CD4-positive, alpha-beta T cell treated with Interleukin-6 at 100 ng/mL for 8 hours (primary cell): ENCODE results near the gene VTI1A.
"Not testable (repeated sequence)": the region's sequence is repeated elsewhere in the genome, so short reads cannot be mapped to it uniquely, and the experiment has no call there.

Source experiments
- DNase-seq: peaks from one replicate; pipeline ENCODE4 v3.0.0-alpha.2; 2020; ENCODE audit warnings: mixed read lengths, low spot score

Gene VTI1A

DNA sequence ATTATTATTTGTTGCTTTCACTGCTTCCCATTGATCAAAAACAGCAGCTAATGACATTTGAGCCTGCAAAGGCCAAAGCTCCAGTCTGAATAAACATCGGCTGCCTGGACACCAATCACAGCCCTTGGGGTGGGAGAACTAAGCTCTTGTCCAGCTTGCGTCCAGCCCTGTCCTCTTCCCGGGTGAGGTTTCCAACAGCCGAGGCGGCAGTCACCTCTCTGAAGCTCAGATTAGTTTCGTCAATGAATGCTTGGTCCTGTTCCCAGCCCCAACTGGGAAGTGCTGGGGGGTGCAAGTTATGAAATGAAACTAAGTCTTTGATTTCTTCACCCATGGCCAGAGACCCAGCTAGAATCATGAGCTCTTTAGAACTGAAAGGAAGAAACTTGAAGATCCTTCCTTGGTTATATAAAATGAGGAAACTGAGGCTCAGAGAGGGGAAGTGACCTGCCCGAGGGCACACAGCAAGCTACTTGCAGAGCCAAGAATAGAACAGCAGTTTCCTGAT lies 389.0 kb downstream of the VTI1A start:
- DNase-seq: no peak

DNA sequence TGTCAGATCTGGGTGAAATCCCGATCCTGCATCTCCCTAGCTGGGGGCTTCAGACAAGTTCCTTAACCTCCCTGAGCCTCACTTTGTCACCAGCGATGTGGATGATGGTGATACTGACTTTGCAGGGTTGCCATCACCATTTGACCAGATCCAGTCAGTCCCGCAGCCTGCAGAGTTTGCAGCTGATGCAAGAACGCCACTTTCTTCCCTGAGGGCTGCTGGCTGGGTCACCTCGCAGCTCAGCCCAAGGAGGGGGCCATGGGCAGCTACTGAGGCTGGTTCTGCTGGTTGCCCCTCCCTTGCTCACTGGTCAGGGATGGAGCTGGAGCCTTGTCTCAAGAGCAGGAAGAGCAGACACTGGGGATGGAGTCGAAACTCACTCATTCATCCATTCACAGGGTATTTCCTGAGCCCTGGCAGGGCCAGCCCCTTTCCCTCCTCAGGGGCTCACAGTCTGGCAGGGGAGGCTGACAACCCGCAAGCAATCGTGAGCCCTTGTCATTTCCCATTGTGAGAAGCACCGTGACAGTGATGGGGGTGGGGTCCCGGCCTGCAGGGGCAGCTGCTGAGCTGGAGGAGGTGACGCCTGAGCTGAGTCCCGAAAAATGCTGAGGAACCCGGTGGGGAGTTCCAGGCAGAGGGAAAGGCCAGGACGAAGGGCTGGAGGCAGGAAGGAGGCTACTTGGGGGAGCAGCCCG lies 391.9 kb downstream of the VTI1A start:
- no peak for DNase-seq

DNA sequence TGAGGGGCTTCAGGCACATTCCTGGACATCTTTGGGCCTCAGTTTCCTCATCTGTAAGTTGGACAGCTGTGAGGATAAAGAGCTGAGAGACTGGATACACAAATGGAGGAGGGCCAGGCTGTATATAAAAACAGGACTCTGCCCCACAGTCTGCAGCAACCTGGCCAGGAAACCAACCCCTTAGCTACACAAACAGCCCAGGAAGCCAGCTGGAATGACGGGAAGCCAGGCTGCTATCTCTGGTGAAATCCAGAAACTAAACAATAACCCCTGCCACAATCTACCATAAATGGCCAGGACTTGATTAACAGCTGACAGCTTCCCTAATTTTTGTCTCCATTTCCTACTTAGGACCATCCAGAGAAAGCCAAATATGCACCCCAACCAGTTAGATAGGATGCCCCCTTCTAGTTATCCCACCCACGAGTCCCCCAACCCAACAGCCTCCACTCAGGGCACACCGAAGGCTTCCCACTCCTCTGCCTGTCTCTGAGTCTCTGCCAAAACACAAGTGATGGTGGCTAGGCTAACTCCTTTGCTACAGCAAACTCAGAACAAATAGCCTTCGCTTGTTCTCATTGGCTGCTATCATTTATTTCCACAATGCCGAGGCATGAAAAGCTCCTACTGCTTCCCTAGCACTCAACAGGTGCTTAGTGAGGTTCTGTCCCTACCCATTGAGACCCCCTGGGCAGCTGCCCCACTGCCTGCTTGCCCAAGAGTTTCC lies 393.1 kb downstream of the VTI1A start:
- no peak for DNase-seq

DNA sequence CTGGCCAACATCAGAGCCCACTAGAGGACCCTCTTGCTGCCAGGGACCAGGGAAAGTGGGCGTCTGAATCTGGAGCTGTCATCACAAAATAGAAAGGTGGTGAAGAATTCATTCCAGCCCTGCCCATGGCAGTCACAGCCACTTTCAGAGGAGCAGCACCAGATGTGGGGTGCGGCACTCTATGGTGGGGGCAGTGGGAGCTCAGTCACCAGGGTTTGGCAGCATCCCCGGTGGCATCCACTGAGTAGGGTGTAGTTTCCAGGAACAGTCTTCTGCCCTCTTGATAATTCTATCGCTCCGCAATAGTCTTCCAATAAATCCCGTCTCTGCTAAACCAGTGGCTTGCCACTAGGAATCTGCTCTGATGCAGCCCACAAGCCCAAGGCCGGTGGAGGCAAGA lies 394.5 kb downstream of the VTI1A start:
- no peak for DNase-seq

DNA sequence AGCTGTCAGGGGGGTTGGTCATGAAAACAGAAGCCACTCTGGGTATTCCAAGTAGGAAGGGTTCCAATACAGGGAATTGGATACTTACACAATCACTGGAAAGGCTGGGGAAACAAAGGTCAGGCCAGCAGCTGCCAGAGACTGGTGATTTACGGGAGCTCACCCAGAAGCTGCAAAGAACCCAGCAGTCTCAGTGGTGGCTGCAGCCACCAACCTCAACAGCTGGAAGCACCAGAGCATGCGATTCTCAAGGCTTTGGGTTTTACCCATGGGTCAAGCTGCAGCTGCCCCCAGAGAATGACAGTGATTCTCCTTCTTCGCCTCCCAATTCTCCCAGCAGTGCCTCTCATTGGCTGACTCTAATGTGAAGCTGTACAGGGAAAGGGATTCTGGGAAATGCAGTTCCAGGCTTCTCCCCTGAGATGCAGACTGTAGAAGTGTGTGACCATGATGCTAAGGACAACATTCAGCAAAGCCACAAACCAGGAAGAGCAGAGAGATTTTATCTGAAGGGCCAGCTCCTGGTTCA lies 395.9 kb downstream of the VTI1A start:
- no peak for DNase-seq

DNA sequence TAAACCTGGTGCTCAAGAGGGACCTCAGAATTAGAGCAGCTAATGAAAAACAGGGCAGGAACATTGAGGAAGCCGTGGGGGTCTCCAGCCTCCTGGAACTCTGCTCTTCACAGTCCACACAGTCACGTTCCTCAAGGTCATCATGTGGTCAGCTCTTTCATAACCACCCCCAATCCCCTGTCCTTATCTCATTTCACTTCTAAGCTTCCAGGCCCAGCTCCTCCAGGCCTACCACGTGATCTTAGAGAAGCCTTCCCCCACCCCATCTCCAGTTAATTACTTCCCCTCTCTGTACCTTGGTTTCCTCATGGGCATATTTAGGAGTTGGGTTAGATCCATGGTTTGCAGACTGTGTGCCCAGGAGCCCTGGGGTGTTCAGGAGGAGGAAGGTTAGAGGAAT lies 396.6 kb downstream of the VTI1A start:
- no peak for DNase-seq

DNA sequence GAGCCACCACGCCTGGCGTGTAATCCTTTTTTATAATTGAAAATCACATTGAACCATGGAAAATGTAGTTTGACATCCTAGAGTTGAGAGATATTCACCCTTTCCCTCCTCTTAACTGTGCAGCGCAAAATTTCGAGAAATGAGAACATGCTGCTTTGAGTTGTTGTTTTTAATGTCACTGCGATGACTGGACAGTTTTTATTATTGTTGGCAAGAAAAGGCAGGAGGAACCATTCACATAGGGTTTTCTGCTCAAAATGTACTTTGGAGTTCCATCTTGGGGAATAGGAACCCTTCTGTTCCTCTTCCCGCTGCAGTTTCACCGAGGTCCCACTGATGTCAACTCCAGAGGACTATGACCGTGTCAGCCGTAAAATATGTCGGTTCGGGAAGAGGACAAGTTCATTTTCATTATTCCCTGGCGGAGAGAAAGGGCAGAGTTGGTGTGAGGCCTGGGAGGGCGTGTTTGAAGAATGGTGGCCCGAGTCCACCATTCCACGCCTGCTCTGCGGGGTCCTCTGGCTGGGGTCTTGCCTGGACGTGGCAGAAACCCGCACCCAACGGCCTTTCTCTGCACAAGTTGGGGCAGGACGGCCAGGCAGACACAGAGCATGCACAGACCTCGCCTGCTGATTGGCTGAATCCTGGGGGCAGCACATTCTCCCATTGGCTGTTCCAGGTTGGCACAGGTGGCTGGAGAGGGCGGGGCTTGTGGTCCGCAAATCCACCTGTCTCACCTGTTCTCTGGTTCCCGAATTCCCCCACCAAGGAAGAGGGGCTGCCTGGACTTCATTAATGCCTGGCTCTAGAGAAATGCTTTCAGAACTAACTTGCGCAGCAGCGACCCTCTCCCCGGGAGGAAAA lies 397.9 kb downstream of the VTI1A start:
- DNase-seq: no peak

DNA sequence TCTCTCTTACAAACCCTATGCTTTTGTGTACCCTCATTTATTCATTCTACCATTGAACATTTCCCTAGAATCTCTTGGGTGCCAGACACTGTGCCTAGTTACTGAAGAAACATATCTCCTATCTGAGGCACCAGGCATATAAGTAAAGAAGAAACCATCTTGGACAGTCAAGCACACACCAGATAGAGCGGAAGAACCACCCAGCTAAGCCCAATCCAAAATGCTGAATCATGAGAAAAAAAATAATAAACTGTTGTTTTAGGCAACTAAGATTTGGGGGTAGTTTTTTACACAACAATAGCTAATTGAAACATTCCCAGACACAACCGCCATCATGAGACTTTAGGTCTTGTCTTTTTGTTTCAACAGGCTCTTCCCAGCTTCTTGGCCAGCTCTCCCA lies 400.8 kb downstream of the VTI1A start:
- no peak for DNase-seq

DNA sequence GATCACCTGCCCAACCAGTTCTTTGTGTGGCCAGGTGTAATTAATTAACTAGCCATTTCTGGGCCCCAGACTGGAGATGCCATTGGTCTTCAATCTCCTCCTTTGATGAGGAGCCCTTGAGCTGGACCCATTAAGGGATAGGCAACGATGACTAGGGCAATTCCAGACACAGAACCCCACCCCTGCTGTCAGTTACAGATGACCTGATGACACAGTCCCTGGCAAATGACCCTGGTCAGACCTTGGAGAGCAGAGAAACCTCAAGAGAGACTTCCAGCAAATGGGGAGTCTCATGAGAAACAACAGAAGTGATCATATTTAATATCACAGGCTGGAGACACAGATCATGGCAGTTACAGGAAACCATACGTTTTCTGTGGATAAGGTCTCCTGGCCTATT lies 401.2 kb downstream of the VTI1A start:
- DNase-seq: no peak

DNA sequence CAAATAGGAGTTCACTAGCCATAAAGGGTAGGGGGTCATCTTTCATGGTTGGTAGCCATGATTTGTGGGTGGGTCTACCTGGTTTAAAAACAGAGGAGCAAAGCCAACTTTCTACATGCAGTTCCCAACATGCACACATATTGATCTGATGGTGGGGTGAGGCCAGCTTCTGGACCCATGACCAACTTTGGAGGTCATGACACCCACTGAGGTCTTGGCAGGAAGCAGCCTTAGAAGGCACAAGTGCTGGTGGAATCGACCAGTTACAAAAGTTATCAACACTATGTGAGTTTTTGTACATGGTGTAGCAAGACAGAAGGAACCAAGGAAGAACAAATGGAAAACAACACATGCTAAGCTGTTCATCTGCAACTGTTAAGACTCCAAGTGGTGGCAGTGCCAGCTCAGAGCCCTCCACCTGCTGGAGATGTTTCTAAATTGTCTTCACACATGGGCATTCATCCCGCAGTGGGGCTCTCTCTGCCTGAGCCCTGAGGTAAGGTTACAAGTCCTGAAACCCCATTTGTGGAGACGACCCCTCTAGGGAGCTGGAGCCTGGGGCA lies 401.9 kb downstream of the VTI1A start:
- DNase-seq: no peak

DNA sequence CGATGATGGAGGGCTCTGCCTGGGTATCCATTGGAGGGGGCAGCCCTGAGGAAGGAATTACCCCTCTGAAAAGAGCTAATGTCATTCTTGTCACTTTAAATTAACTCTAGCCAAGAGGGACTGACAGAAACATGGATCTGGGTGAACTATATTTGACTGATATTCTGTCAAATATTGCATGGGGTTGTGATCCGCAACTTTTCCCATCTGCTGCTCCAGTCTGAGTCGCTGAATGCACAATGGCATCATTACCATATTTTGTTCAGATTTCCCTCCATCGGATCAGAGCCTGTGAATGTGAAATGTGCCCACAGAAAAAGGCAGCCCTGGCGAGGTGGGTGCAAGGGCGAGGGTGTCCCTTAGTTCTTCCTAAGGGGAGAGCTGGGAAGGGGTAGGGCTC lies 402.5 kb downstream of the VTI1A start:
- no peak for DNase-seq

DNA sequence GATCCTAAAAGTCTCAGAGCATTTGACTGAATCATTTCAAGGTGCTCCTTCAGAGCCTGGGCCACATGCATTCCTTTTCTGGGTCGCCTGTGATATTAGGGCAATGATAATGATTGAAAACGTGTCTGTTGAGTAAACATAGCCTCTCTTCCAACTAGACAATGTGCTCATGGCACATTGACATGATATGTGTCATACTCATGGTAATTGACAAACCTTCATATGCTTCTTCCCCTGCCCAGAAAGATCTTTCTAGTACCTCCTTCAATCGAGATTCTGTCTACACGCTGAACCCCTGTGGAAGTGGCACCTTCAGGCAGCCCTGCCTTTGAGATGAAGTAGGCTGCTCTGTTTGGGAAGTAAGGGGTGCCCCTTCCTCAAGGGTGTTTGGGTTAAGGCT lies 404.2 kb downstream of the VTI1A start:
- DNase-seq: no peak

DNA sequence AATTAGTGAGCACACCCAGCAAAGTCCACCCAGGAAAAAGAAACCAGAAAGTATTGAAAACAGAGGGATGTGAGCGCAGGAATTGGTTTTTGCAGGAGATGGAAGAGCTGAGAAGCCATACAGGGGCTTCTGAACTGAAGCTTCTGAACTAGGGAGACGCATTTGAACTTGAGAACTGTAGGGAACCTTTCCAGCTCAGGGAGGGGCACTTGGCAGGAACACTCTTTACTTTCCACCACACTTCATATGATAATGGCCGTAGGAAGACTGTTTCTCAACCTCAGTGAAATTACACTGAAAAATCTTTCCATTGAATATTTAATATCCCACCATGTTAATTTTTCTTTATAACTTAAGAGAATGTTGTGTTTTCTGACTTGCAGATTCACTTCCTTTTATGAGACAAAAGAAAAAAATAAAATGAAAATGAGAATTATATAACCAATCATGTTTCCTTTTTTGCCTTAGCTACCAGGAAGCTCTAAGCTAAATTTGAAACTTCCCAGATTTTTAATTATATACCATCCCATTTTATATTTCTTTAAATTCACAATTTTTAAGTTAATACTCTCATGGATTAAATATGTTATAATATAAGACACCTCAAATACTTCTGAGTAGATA lies 404.7 kb downstream of the VTI1A start:
- DNase-seq: no peak

DNA sequence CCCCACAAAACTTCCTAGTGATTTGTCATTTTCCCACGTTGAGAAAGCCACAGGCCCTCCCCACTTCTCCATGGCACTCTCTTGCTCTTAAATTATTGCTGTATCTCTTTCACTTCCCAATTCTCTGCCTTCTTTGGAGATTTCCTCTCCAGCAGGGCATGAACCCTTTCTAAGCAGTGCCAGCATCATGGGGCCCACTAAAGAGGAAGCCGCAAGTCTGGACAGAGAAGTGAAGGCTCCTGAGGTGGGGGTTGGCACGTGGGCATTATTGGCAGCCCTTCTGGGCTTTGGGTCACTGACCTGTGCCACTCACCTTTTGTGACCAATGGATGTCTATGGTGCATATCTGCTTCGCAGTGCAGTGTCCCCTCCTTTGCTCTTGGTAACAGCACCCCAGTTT lies 405.3 kb downstream of the VTI1A start:
- no peak for DNase-seq

DNA sequence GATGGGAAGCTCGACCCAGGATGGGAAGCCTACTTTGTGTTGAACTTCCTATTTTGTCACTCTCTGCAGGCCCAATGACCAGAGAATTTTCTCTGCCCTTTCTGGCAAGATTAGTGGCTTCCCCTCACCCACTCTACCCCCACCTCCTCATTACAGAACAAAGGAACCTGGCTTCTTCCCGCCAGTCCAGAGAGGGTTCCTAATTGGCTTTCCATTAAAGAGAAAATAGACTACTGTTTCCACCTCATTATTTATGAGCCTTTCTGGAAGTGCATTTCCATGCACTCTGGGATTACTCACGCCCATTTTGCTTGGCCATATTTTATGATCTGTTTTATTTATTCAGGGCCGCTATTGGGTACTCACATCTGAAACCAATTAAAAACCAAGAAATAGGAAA lies 408.1 kb downstream of the VTI1A start:
- DNase-seq: no peak

DNA sequence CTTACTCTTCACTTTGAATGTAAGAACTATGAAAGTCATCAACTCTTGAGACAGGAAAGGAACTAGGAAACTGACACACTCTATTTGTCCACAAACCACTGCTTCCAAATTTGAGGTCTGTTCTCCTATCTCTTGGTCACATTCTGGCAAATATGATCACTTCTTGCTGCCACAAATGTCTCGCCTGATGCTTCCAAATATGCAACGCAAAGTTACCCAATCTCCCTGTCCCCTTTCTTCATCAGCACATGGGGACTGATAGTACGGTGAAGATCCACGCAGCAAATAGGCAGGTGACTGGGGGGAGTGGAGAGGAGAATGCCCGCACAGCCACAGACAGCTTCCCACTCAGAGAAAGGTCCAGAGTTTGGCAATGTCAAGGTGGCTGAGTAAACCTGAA lies 410.5 kb downstream of the VTI1A start:
- DNase-seq: no peak

DNA sequence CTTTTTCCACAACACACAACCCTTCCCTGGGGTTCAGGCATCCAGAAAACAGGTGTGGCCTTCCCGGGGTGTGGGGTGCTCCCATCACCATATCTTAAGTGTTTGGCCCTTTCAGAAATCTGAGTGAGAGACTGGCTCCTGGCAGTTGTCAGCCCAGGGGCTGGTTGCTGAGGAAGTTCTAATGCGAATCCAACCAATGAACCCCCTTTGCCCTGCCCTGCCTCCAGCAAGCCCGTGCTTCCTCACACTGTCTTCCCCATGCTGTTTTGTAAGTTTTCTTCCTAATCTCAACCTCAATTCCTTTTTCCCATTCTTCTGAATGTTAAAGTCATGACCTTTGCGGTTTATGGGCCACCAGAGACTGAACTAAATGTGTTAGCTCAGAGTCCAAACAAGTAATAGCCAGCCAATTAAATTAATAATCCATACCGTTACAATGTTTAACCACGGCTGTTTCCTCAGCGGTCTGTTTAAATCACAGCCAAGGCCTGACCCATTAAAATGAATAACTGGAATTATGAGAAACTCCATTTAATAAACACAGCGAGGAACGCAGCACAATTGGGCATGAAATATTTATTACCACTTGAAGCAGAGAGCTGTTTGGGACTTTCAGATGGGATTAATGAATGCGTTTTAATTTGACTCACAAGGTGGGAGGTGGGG lies 412.1 kb downstream of the VTI1A start:
- no peak for DNase-seq

DNA sequence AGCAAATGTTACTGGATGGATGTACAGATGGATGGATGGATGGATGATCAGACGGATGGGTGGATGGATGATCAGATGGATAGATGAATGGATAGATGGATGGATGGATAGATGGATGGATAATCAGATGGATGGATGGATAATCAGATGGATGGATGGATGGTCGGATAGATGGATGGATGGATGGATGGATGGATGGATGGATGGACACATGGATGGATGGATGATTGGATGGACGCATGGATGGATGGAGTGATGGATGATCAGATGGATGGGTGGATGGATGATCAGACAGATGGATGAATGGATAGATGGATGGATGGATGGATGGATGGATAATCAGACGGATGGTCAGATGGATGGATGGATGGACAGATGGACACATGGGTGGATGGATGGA lies 412.8 kb downstream of the VTI1A start:
- no peak for DNase-seq

DNA sequence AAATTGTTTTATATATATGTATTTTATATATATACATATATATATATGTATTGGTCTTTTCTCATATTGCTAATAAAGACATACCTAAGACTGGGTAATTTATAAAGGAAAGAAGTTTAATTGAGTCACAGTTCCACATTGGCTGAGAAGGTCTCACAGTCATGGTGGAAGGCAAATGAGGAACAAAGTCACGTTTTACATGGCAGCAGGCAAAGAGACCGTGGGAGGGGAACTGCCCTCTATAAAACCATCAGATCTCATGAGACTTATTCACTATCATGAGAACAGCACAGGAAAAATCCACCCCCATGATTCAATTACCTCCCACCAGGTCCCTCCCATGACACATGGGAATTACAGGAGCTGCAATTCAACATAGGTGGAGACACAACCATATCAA lies 416.4 kb downstream of the VTI1A start:
- DNase-seq: not testable (repeated sequence)
